Activated CD8-positive, alpha-beta memory T cell treated with anti-CD3 and anti-CD28 coated beads, Interleukin-2, amount 50 U/mL, for 1 hour (primary cell): ENCODE data around the gene HSPB8.

Experiments used
- DNase-seq: peaks from one replicate; pipeline ENCODE4 v3.0.0-alpha.2; 2020; ENCODE audit errors: extremely low read depth

The HSPB8 gene, protein sequence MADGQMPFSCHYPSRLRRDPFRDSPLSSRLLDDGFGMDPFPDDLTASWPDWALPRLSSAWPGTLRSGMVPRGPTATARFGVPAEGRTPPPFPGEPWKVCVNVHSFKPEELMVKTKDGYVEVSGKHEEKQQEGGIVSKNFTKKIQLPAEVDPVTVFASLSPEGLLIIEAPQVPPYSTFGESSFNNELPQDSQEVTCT

GRCh38 chr12:119178544-119179334, at the start of gene HSPB8:
Gene HSPB8 (plus strand): TSS chr12:119178931. CDS start chr12:119179313, 382 bp downstream.
- no peak for DNase-seq

GRCh38 chr12:119129827-119130434, 48.8 kb upstream of the HSPB8 start:
- DNase-seq: no peak

- no peak for DNase-seq
Observed at GRCh38 chr12:119130523-119130922, 48.2 kb upstream of the HSPB8 start.

DNA sequence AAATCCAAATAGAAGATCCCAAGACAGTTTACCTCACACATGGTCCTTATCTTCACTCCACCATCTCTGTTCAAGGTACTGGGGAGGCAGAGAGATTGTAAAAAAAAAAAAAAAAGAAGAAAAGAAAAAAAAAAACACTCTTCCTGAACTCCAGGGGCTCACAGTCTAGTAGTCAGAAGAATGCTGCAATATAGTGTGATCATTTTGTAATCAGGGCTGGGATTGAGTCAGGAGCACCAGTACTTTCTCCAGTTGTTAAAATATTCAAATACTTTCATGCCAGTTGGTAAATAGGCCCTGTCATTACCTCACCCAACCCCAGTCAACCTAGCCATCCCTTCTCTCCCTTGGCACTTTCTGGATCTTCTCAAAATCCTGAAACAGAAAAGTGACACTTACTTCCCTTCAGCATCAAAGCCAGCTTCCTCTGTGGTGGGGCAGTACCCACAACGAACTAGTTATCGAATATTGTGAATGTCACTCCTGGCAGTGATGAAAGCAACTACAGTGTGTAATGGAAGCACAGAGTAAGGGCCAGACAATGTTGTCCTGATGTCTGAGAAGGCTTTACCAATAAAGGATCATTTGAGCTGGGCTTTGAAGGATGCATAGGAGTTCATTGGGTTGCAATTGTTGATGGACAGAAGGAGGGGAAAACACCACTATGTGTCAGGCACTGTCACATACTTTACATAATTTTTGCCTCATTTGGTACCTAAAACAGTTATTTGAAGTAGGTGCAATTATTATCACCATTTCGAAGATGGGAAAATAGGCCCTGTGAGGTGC, 44.3 kb upstream of the HSPB8 start:
- no peak for DNase-seq

DNA sequence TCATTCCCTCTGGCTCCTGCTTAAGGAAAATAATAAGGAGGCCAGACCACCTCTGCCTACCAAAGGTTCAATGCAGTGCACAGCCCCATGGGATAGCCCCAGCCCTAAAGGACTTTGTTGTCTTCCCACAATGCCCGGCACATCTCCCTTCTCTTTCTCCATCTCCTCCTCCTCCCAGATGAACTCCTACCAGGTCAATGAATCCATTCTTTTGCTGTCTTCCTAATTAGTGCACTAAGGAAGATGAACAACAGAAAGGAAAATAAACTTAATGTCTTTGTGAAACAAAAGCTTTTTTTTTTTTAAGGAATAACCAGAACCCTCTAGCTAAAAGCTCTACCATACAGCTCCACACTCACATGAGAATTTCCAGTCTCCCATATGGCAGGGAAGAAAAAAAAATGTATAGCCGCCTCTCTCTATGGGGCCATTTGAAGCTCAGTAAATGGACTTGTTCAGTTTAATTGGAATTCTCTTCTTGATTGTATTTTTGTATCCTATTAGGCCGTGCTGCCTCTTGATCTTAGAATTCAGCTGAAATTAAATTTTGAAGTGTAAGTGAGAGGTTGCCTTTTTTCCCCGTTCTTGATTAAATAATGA, 41.8 kb upstream of the HSPB8 start:
- no peak for DNase-seq

- no peak for DNase-seq
Observed at GRCh38 chr12:119139448-119139847, 39.3 kb upstream of the HSPB8 start.

GRCh38 chr12:119145367-119145766, 33.4 kb upstream of the HSPB8 start:
- DNase-seq: no peak

DNA sequence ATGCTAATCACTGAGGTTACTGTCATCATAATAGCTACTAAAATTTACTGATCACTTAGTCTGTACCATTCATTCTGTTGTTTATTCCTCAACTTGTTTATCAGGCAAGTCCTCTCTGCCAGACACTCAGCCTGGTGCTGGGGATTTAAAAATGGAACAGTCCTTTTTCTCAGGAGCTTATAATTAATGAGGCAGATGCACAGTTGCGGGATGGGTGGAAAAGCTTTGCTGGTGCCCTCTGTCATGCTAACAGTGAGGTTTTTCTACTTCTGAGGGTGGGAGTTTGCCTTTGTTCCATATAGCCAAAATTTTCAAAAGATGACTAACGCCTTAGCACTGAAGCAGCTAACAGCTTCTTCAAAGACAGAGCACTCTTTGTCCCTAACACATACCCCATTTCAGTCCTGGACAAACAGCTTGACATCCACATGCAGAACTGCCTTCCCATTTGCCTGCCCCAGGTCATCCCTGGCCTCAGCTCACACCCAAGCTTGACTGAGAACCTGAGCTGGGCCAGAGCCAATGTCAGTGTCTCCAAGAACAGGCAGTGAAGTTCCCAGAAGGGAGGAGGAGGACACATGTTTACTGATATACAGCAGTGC, 30.8 kb upstream of the HSPB8 start:
- DNase-seq: no peak

GRCh38 chr12:119149270-119149669, 29.5 kb upstream of the HSPB8 start:
- no peak for DNase-seq

- no peak for DNase-seq
Observed at GRCh38 chr12:119151445-119152026, 27.2 kb upstream of the HSPB8 start.

GRCh38 chr12:119153477-119154434, 25.0 kb upstream of the HSPB8 start:
- no peak for DNase-seq

DNA sequence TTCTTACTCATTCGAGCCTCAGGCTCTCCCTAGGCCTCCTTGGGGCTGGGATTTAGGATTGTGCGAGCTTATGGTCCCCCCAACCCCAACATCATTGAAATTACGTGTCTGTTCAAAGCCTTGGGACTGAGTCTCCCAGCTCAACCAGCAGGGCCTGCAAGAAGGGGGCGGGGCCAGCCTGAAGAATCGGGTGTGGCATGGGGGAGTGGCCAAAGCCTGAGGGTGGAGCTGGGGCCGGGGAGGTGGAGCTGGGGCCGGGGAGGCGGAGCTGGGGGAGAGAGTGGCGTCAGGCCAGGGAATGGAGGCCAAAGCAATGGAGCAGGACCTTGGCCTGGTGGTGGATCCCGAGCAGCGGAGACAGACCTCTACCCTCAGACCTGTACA, 24.3 kb upstream of the HSPB8 start:
- DNase-seq: no peak

DNA sequence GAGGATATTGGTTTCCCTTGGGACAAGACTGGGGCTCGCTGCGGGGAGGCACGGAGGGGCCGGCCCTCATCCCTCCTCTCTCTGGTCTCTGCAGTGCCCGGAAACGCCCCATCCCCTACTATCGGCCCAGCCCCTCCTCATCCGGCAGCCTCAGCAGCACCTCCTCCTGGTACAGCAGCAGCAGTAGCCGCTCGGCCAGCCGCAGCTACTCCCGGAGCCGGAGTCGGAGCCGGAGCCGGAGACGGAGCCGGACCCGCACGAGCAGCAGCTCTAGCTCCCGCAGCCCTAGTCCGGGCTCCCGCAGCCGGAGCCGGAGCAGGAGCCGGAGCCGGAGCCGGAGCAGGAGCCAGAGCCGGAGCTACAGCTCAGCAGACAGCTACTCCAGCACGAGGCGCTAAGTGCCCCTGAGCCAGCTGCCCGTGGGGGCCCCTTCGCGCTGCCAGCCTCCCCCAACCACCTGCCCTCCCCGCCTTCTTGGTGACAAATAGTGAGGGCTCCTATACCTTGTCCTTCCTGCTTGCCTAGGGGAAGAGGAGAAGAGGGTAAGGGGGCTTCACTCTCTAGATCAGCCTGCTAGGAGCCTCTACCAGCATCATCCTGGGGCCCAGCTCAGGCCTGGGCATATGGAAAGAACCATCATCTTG, 22.2 kb upstream of the HSPB8 start:
- no peak for DNase-seq

DNA sequence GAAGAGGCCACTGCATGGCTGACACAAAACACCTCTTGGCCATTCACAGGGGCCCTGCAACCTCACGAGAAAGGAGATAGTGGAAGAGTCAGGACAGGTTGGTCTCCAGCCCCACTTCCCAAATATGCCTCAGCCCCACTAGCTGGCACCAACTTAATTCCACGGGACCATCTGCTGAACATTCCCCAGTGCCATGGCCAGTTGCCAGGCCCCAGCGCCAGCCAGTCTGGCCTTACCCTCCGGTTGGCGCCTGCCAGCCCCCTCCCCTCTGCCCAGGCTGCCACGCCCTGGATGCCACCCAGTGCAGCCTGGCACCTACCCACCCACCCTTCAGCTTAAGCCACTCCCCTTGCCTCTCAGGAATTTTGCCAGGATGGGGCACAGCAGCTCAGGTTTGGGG, 21.2 kb upstream of the HSPB8 start:
- no peak for DNase-seq

DNA sequence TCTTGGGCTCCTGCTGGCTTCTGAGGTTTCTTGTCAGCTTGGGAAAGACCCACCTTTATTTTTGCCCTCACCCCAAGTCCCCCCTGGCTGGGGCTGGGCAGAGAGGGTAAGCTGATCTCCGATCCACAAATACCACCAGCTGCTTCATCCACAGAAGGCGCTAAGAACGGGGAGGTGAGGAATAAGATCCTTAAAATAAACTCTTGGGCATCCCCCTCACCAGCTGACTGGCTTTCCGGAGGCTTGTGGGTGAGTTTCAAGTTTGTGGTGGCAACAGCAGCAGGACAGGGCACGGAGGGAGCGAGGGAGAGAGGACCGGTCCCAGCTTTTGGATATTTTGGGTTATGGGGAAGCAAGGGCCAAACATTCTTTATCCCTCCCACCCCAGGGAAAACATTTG, 20.8 kb upstream of the HSPB8 start:
- DNase-seq: no peak

GRCh38 chr12:119158402-119158801, 20.3 kb upstream of the HSPB8 start:
- no peak for DNase-seq

DNA sequence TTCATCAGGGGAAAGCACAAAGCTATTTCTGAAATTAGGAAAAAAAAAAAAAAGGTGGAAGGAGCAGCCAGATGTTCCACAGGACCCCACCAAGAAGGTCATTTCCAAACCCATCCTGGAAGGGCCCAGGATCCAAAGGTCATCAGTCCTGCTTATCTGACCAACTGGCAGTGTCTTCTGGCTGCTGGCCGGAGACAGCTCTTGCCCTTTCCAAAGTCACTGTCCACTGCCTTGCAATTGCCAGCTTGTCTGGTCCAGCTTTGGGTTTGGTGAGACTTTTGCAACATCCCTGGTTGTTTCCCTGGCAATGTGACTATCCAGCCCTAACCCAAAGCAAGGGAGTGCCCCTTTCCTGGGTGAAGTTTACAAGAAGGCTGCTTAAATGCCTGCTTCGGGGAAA, 18.9 kb upstream of the HSPB8 start:
- no peak for DNase-seq

GRCh38 chr12:119167902-119168301, 10.8 kb upstream of the HSPB8 start:
- DNase-seq: no peak

- DNase-seq: no peak
Observed at GRCh38 chr12:119168721-119169120, 10.0 kb upstream of the HSPB8 start.
